SH-SY5Y (cell line): Measurements from ENCODE around the gene PRMT7.

Experiments used
- GATA2 ChIP-seq: IDR thresholded peaks from 2 replicates; pipeline ENCODE4 v1.6.1; 2011; ENCODE audit warnings: mild to moderate bottlenecking, low read depth, low read length
- GATA3 ChIP-seq: IDR thresholded peaks from 2 replicates; pipeline ENCODE4 v1.6.1; 2011; ENCODE audit warnings: low read depth, mild to moderate bottlenecking, low read length, moderate library complexity

DNA sequence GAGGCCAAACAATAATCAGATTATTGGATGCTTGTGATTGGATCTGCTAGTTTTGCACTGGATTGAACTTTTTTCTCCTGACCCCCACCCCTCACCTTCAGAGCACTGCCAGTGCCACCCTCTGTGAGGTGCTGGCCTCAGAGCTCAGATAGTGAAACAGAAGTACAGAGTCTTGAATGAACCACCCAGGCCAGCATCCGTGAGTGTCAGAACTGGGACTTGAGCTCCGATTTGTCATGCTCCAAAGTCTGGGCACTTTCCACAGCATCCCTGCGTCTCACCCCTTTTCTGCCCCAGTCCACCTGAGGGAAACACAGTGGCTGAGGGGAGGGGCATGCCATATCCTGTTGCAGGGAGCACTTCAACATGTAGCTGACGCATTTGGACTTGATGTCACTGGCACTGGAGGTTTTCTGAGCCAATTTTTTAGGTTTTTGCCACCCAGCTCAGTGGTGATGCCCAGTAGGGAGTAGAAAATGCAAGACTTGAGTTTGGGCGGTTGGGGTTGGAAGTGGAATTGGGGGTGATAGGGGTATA, 90.2 kb downstream of the PRMT7 start:
- TF ChIP-seq GATA3 (no peak), GATA2 (no peak)
